Activated T-helper 17 cell treated with anti-CD3 and anti-CD28 coated beads, Interleukin-2, amount 50 U/mL, for 72 hours (primary cell): Measurements from ENCODE around the gene EPAS1. TPM values are rescaled to one million over a fixed set of nuclear protein-coding genes. Genes with fewer than 3 reads are reported as not detected.

Source experiments
- ATAC-seq: fragments of 150-1000 bp; cut with Tn5 transposase; replicated peaks from 2 replicates; pipeline ENCODE4 v1.10.0; 2021; ENCODE audit warnings: mild to moderate bottlenecking, moderate library complexity
- H3K27ac Mint-ChIP-seq: one replicate; pipeline ENCODE4 v1.8.0; 2022; ENCODE audit warnings: mixed read lengths
- H3K27me3 Mint-ChIP-seq: one replicate; pipeline ENCODE4 v1.8.0; 2022; ENCODE audit warnings: mixed read lengths
- H3K36me3 Mint-ChIP-seq: one replicate; pipeline ENCODE4 v1.8.0; 2022; ENCODE audit warnings: low read depth, mild to moderate bottlenecking, mixed read lengths
- H3K4me1 Mint-ChIP-seq: one replicate; pipeline ENCODE4 v1.8.0; 2022; ENCODE audit warnings: mixed read lengths
- H3K4me3 Mint-ChIP-seq: one replicate; pipeline ENCODE4 v1.8.0; 2022; ENCODE audit warnings: mild to moderate bottlenecking, mixed read lengths
- H3K9me3 Mint-ChIP-seq: one replicate; pipeline ENCODE4 v1.8.0; 2022; ENCODE audit warnings: mixed read lengths
- total RNA-seq, 2 donors: library from RNA; stranded (reverse); gene quantifications; one replicate each; pipeline ENCODE4 v1.2.3, GENCODE V29; 2022

The EPAS1 gene
- total RNA-seq, 2 donors from 2014 or later, result 53.7 to 210 TPM

GRCh38 chr2:46303233-46303632, 6.0 kb downstream of the EPAS1 start:
- no peak for ATAC-seq
- H3K4me3 Mint-ChIP-seq, result no peak overlapping the region
- H3K4me1 Mint-ChIP-seq, result peaks cover 22% of the 10 kb centered on the region
- H3K9me3 Mint-ChIP-seq, result no peaks in the 10 kb centered on the region
- peaks cover 2% of the 10 kb centered on the region for H3K36me3 Mint-ChIP-seq
- peaks cover 58% of the 10 kb centered on the region for H3K27me3 Mint-ChIP-seq
- no peak overlapping the region for H3K27ac Mint-ChIP-seq

GRCh38 chr2:46303822-46304221, 6.6 kb downstream of the EPAS1 start:
- Mint-ChIP-seq H3K4me3 (no peak overlapping the region), H3K4me1 (peaks cover 22% of the 10 kb centered on the region), H3K27ac (no peak overlapping the region), H3K9me3 (no peaks in the 10 kb centered on the region), H3K36me3 (no peaks in the 10 kb centered on the region), H3K27me3 (peaks cover 56% of the 10 kb centered on the region)
- no peak for ATAC-seq

GRCh38 chr2:46304635-46305034, 7.4 kb downstream of the EPAS1 start:
- H3K27me3 Mint-ChIP-seq, result peaks cover 53% of the 10 kb centered on the region
- H3K9me3 Mint-ChIP-seq, result no peaks in the 10 kb centered on the region
- H3K36me3 Mint-ChIP-seq, result no peaks in the 10 kb centered on the region
- H3K4me1 Mint-ChIP-seq, result peaks cover 16% of the 10 kb centered on the region
- ATAC-seq, result no peak
- H3K4me3 Mint-ChIP-seq, result peak overlapping the region; percentile 50
- peak overlapping the region; percentile 42 for H3K27ac Mint-ChIP-seq

GRCh38 chr2:46305187-46305586, 8.0 kb downstream of the EPAS1 start:
- H3K4me1 Mint-ChIP-seq, result peaks cover 15% of the 10 kb centered on the region
- peak overlapping the region; percentile 50 for H3K4me3 Mint-ChIP-seq
- H3K36me3 Mint-ChIP-seq, result no peaks in the 10 kb centered on the region
- H3K27me3 Mint-ChIP-seq, result peaks cover 49% of the 10 kb centered on the region
- H3K27ac Mint-ChIP-seq, result peak overlapping the region; percentile 42
- H3K9me3 Mint-ChIP-seq, result no peaks in the 10 kb centered on the region
- no peak for ATAC-seq

- peak; percentile 88 for ATAC-seq
- H3K27me3 Mint-ChIP-seq, result peaks cover 46% of the 10 kb centered on the region
- H3K27ac Mint-ChIP-seq, result no peak overlapping the region
- H3K9me3 Mint-ChIP-seq, result no peaks in the 10 kb centered on the region
- H3K36me3 Mint-ChIP-seq, result no peaks in the 10 kb centered on the region
- H3K4me1 Mint-ChIP-seq, result peaks cover 15% of the 10 kb centered on the region
- no peak overlapping the region for H3K4me3 Mint-ChIP-seq
Measured at GRCh38 chr2:46305767-46306166, 8.6 kb downstream of the EPAS1 start.

- Mint-ChIP-seq H3K4me3 (no peak overlapping the region), H3K4me1 (peaks cover 15% of the 10 kb centered on the region), H3K36me3 (no peaks in the 10 kb centered on the region), H3K27me3 (peaks cover 44% of the 10 kb centered on the region), H3K9me3 (no peaks in the 10 kb centered on the region), H3K27ac (no peak overlapping the region)
- ATAC-seq, result no peak
Measured at GRCh38 chr2:46306330-46306751, 9.1 kb downstream of the EPAS1 start.

- no peak for ATAC-seq
- Mint-ChIP-seq H3K4me3 (no peak overlapping the region), H3K9me3 (no peaks in the 10 kb centered on the region), H3K36me3 (no peaks in the 10 kb centered on the region), H3K27me3 (peaks cover 43% of the 10 kb centered on the region), H3K4me1 (peaks cover 15% of the 10 kb centered on the region), H3K27ac (no peak overlapping the region)
Measured at GRCh38 chr2:46306988-46307655, 9.9 kb downstream of the EPAS1 start.

- Mint-ChIP-seq H3K36me3 (no peaks in the 10 kb centered on the region), H3K27ac (no peak overlapping the region), H3K4me1 (peaks cover 15% of the 10 kb centered on the region), H3K9me3 (no peaks in the 10 kb centered on the region), H3K4me3 (no peak overlapping the region), H3K27me3 (peaks cover 36% of the 10 kb centered on the region)
- no peak for ATAC-seq
Measured at GRCh38 chr2:46308081-46308480, 10.9 kb downstream of the EPAS1 start.

- Mint-ChIP-seq H3K9me3 (no peaks in the 10 kb centered on the region), H3K27me3 (peaks cover 31% of the 10 kb centered on the region), H3K4me3 (no peak overlapping the region), H3K36me3 (no peaks in the 10 kb centered on the region), H3K27ac (no peak overlapping the region), H3K4me1 (peaks cover 15% of the 10 kb centered on the region)
- ATAC-seq, result no peak
Measured at GRCh38 chr2:46308629-46309028, 11.4 kb downstream of the EPAS1 start.

- ATAC-seq, result no peak
- Mint-ChIP-seq H3K27ac (no peak overlapping the region), H3K27me3 (peaks cover 25% of the 10 kb centered on the region)
Measured at GRCh38 chr2:46309052-46309953, 12.1 kb downstream of the EPAS1 start.

GRCh38 chr2:46310446-46310845, 13.2 kb downstream of the EPAS1 start:
- Mint-ChIP-seq H3K9me3 (no peaks in the 10 kb centered on the region), H3K4me1 (peaks cover 4% of the 10 kb centered on the region), H3K27me3 (peaks cover 20% of the 10 kb centered on the region), H3K27ac (no peak overlapping the region), H3K4me3 (no peak overlapping the region), H3K36me3 (no peaks in the 10 kb centered on the region)
- no peak for ATAC-seq

More at GRCh38 chr2:46309052-46309953, 12.1 kb downstream of the EPAS1 start:
- H3K4me3 Mint-ChIP-seq, result no peak overlapping the region
- peaks cover 9% of the 10 kb centered on the region for H3K4me1 Mint-ChIP-seq
- no peaks in the 10 kb centered on the region for H3K9me3 Mint-ChIP-seq
- H3K36me3 Mint-ChIP-seq, result no peaks in the 10 kb centered on the region

GRCh38 chr2:46311651-46312223, 14.5 kb downstream of the EPAS1 start:
- peaks cover 20% of the 10 kb centered on the region for H3K27me3 Mint-ChIP-seq
- H3K4me3 Mint-ChIP-seq, result no peak overlapping the region
- H3K4me1 Mint-ChIP-seq, result peaks cover under 1% of the 10 kb centered on the region
- no peak for ATAC-seq
- no peaks in the 10 kb centered on the region for H3K9me3 Mint-ChIP-seq
- H3K36me3 Mint-ChIP-seq, result no peaks in the 10 kb centered on the region
- no peak overlapping the region for H3K27ac Mint-ChIP-seq

GRCh38 chr2:46313063-46313462, 15.9 kb downstream of the EPAS1 start:
- no peak for ATAC-seq
- Mint-ChIP-seq H3K27ac (no peak overlapping the region), H3K4me1 (peaks cover 4% of the 10 kb centered on the region), H3K9me3 (no peaks in the 10 kb centered on the region), H3K27me3 (peaks cover 16% of the 10 kb centered on the region), H3K36me3 (no peaks in the 10 kb centered on the region), H3K4me3 (no peak overlapping the region)

GRCh38 chr2:46314065-46314835, 17.0 kb downstream of the EPAS1 start:
- H3K9me3 Mint-ChIP-seq, result no peaks in the 10 kb centered on the region
- ATAC-seq, result no peak
- H3K4me3 Mint-ChIP-seq, result no peak overlapping the region
- peaks cover 4% of the 10 kb centered on the region for H3K4me1 Mint-ChIP-seq
- peaks cover 12% of the 10 kb centered on the region for H3K27me3 Mint-ChIP-seq
- H3K36me3 Mint-ChIP-seq, result no peaks in the 10 kb centered on the region
- H3K27ac Mint-ChIP-seq, result no peak overlapping the region
